PC-9 (cell line): Measurements from ENCODE around the gene RBM18. TPM values are rescaled to one million over a fixed set of nuclear protein-coding genes. Genes with fewer than 3 reads are reported as not detected.

Experiments
- BruUV-seq: library from RNA; stranded (reverse); fragments of 400-500 nt; replicated peaks from 2 replicates; lab custom pipeline; 2021; lab: Mats Ljungman, UMichigan
- CTCF ChIA-PET: fragments of 300-600 bp; sonication (Branson Sonifier 250); formaldehyde crosslinking; loops from one replicate; lab custom pipeline; 2022; ENCODE audit warnings: antibody characterized with exemption; lab: Charles Lee
- POLR2A ChIA-PET: fragments of 300-600 bp; sonication (Branson Sonifier 250); formaldehyde crosslinking; loops from one replicate; lab custom pipeline; 2022; ENCODE audit warnings: antibody characterized with exemption; ENCODE audit not compliant: unreplicated experiment; lab: Charles Lee
- DNase-seq, 2 experiments: peaks; one replicate each; pipeline versions ENCODE4 v3.0.0 to v3.0.0-alpha.2; 2015 to 2022; ENCODE audit warnings: mixed read lengths in 1 of 2
- H2AFZ ChIP-seq: fragments of 200-600 bp; sonication (generic); 2 replicates; pipeline ENCODE4 v1.8.1; 2017; ENCODE audit warnings: antibody characterized with exemption
- H3F3A ChIP-seq: fragments of 200-600 bp; sonication (generic); 2 replicates; pipeline ENCODE4 v1.8.1; 2017; ENCODE audit warnings: antibody characterized with exemption, mild to moderate bottlenecking, low read depth; ENCODE audit not compliant: insufficient read depth
- H3K27ac ChIP-seq: fragments of 200-600 bp; sonication (generic); 2 replicates; pipeline ENCODE4 v1.6.1; 2016; ENCODE audit warnings: mixed run types
- H3K27me3 ChIP-seq: fragments of 200-600 bp; sonication (generic); 2 replicates; pipeline ENCODE4 v1.6.1; 2016; ENCODE audit warnings: low read depth, mixed run types; ENCODE audit not compliant: insufficient read depth
- H3K36me3 ChIP-seq: fragments of 200-600 bp; sonication (generic); 2 replicates; pipeline ENCODE4 v1.6.1; 2016; ENCODE audit warnings: low read depth, mixed run types
- H3K4me1 ChIP-seq: fragments of 200-600 bp; sonication (generic); replicated peaks from 2 replicates; pipeline ENCODE4 v1.6.1; 2016; ENCODE audit warnings: mixed run types; ENCODE audit not compliant: insufficient read depth
- H3K4me2 ChIP-seq: fragments of 200-600 bp; sonication (generic); 2 replicates; pipeline ENCODE4 v1.6.1; 2017; ENCODE audit warnings: mixed run types
- H3K4me3 ChIP-seq: fragments of 200-600 bp; sonication (generic); 2 replicates; pipeline ENCODE4 v1.6.1; 2016; ENCODE audit warnings: mixed run types
- H3K79me2 ChIP-seq: fragments of 200-600 bp; sonication (generic); 2 replicates; pipeline ENCODE4 v1.6.1; 2017; ENCODE audit warnings: low read depth, mixed run types
- H3K9me2 ChIP-seq: fragments of 200-600 bp; sonication (generic); 2 replicates; pipeline ENCODE4 v1.8.1; 2017; ENCODE audit warnings: mild to moderate bottlenecking; ENCODE audit not compliant: insufficient read depth
- H3K9me3 ChIP-seq: fragments of 200-600 bp; sonication (generic); 2 replicates; pipeline ENCODE4 v1.8.1; 2016; ENCODE audit warnings: low read depth; ENCODE audit not compliant: insufficient read depth
- H4K20me1 ChIP-seq: fragments of 200-600 bp; sonication (generic); 2 replicates; pipeline ENCODE4 v1.8.1; 2017; ENCODE audit not compliant: insufficient read depth
- EZH2 ChIP-seq: fragments of 200-600 bp; sonication (generic); IDR thresholded peaks from 2 replicates; pipeline ENCODE4 v1.8.0; 2017; ENCODE audit warnings: antibody characterized with exemption, low read depth
- intact Hi-C: fragments of 100-400 bp; cut with micrococcal nuclease; formaldehyde crosslinking; loops from one replicate; pipeline ENCODE4 v1.10.0; 2022; ENCODE audit not compliant: unreplicated experiment
- total RNA-seq: library from RNA; stranded (reverse); gene quantifications from 2 replicates; pipeline ENCODE4 v1.2.3, GENCODE V29; 2021
- TF ChIP-seq, protein P1 (sequence below): fragments of 200-600 bp; sonication (generic); conservative IDR thresholded peaks from 2 replicates; pipeline ENCODE4 v1.6.1; 2017; ENCODE audit warnings: mixed run types, antibody characterized with exemption, mild to moderate bottlenecking, moderate library complexity

RBM18 gene
- total RNA-seq, 1 experiment from 2014 or later = 15.1 TPM

- ChIA-PET CTCF (no interaction called here), POLR2A (no interaction called here)
- Histone ChIP-seq H3K4me2 (no peak overlapping the region), H3K27ac (no peak overlapping the region), H3K27me3 (peaks cover 33% of the 10 kb centered on the region), H3K9me3 (no peaks in the 10 kb centered on the region), H3F3A (no peaks in the 10 kb centered on the region), H3K4me3 (no peak overlapping the region), H3K4me1 (no peaks in the 10 kb centered on the region), H2AFZ (no peak overlapping the region), H3K36me3 (no peaks in the 10 kb centered on the region), H3K9me2 (no peaks in the 10 kb centered on the region), H3K79me2 (no peaks in the 10 kb centered on the region), H4K20me1 (no peaks in the 10 kb centered on the region)
- TF ChIP-seq EZH2 = no peak
- TF ChIP-seq, protein P1, sequence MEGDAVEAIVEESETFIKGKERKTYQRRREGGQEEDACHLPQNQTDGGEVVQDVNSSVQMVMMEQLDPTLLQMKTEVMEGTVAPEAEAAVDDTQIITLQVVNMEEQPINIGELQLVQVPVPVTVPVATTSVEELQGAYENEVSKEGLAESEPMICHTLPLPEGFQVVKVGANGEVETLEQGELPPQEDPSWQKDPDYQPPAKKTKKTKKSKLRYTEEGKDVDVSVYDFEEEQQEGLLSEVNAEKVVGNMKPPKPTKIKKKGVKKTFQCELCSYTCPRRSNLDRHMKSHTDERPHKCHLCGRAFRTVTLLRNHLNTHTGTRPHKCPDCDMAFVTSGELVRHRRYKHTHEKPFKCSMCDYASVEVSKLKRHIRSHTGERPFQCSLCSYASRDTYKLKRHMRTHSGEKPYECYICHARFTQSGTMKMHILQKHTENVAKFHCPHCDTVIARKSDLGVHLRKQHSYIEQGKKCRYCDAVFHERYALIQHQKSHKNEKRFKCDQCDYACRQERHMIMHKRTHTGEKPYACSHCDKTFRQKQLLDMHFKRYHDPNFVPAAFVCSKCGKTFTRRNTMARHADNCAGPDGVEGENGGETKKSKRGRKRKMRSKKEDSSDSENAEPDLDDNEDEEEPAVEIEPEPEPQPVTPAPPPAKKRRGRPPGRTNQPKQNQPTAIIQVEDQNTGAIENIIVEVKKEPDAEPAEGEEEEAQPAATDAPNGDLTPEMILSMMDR = no peak
- DNase-seq = no peak
- BruUV-seq = no TSS peak
- intact Hi-C loops = no loop called here
Observed at GRCh38 chr9:122226758-122227574, 37.7 kb downstream of the RBM18 start.

- Histone ChIP-seq H3F3A (no peaks in the 10 kb centered on the region), H3K9me2 (no peaks in the 10 kb centered on the region), H3K4me1 (no peaks in the 10 kb centered on the region), H2AFZ (no peak overlapping the region), H3K27ac (no peak overlapping the region), H3K9me3 (no peaks in the 10 kb centered on the region), H3K4me2 (no peak overlapping the region), H3K36me3 (no peaks in the 10 kb centered on the region), H3K4me3 (no peak overlapping the region), H3K79me2 (no peaks in the 10 kb centered on the region), H3K27me3 (peaks cover 27% of the 10 kb centered on the region), H4K20me1 (no peaks in the 10 kb centered on the region)
- no peak for TF ChIP-seq EZH2
- TF ChIP-seq, protein P1 = no peak
- ChIA-PET POLR2A (no interaction called here), CTCF (no interaction called here)
- BruUV-seq = no TSS peak
- no peak for DNase-seq
- intact Hi-C loops = no loop called here
Observed at GRCh38 chr9:122226142-122226757, 38.4 kb downstream of the RBM18 start.

- Histone ChIP-seq H3F3A (no peaks in the 10 kb centered on the region), H4K20me1 (no peaks in the 10 kb centered on the region), H3K79me2 (no peaks in the 10 kb centered on the region), H3K9me3 (no peaks in the 10 kb centered on the region), H3K4me1 (no peaks in the 10 kb centered on the region), H3K9me2 (no peaks in the 10 kb centered on the region), H2AFZ (no peak overlapping the region), H3K4me2 (no peak overlapping the region), H3K27me3 (peaks cover 20% of the 10 kb centered on the region), H3K4me3 (no peak overlapping the region), H3K27ac (no peak overlapping the region), H3K36me3 (no peaks in the 10 kb centered on the region)
- POLR2A ChIA-PET = no interaction called here
- no peak for DNase-seq
- CTCF ChIA-PET = no interaction called here
- TF ChIP-seq, protein P1 = no peak
- no peak for TF ChIP-seq EZH2
- no TSS peak for BruUV-seq
- intact Hi-C loops = no loop called here
Observed at GRCh38 chr9:122225312-122226141, 39.1 kb downstream of the RBM18 start.
